HG03469 (cell line): Measurements from ENCODE around the gene MRPS18B.
"Not testable (repeated sequence)": the region's sequence is repeated elsewhere in the genome, so short reads cannot be mapped to it uniquely, and the experiment has no call there.

Experiments
- ATAC-seq: cut with Tn5 transposase; IDR thresholded peaks from one replicate; pipeline ENCODE4 v1.9.1; 2021; ENCODE audit warnings: mild to moderate bottlenecking, moderate library complexity, moderate number of reproducible peaks; ENCODE audit not compliant: unreplicated experiment

MRPS18B gene

GRCh38 chr6:30617565-30618269 lies at the start of gene MRPS18B:
TSS of gene MRPS18B (plus strand) at chr6:30617840. CDS start at chr6:30617866, 26 bp downstream.
- ATAC-seq: peak; percentile 42

GRCh38 chr6:30568245-30568644 lies 49.4 kb upstream of the MRPS18B start:
- no peak for ATAC-seq

GRCh38 chr6:30570263-30570662 lies 47.4 kb upstream of the MRPS18B start:
- no peak for ATAC-seq

GRCh38 chr6:30570740-30571074 lies 46.9 kb upstream of the MRPS18B start:
- peak; percentile 12 for ATAC-seq

GRCh38 chr6:30571075-30571761 lies 46.4 kb upstream of the MRPS18B start, which contains the start of gene ABCF1:
TSS of gene ABCF1 (plus strand) at chr6:30571442. CDS start at chr6:30571488, 46 bp downstream.
- peak; percentile 86 for ATAC-seq

- ATAC-seq: no peak
Observed at GRCh38 chr6:30571762-30572082, 45.9 kb upstream of the MRPS18B start.

GRCh38 chr6:30572148-30572547 lies 45.5 kb upstream of the MRPS18B start:
- no peak for ATAC-seq

GRCh38 chr6:30573113-30573512 lies 44.5 kb upstream of the MRPS18B start:
- no peak for ATAC-seq

- no peak for ATAC-seq
Observed at GRCh38 chr6:30578051-30578450, 39.6 kb upstream of the MRPS18B start.

- ATAC-seq: no peak
Observed at GRCh38 chr6:30583921-30584320, 33.7 kb upstream of the MRPS18B start.

- ATAC-seq: no peak
Observed at GRCh38 chr6:30589754-30590358, 27.8 kb upstream of the MRPS18B start.

- no peak for ATAC-seq
Observed at GRCh38 chr6:30590509-30590908, 27.1 kb upstream of the MRPS18B start.

GRCh38 chr6:30591008-30591407 lies 26.6 kb upstream of the MRPS18B start:
- ATAC-seq: no peak

GRCh38 chr6:30592287-30592686 lies 25.4 kb upstream of the MRPS18B start:
- ATAC-seq: no peak

- ATAC-seq: not testable (repeated sequence)
Observed at GRCh38 chr6:30597315-30598144, 20.1 kb upstream of the MRPS18B start.

GRCh38 chr6:30598912-30599624 lies 18.6 kb upstream of the MRPS18B start:
- no peak for ATAC-seq

- no peak for ATAC-seq
Observed at GRCh38 chr6:30599625-30600324, 17.9 kb upstream of the MRPS18B start.

GRCh38 chr6:30600451-30600961 lies 17.1 kb upstream of the MRPS18B start:
- ATAC-seq: no peak

- ATAC-seq: no peak
Observed at GRCh38 chr6:30601436-30601814, 16.2 kb upstream of the MRPS18B start.
